ELR (cell line): ENCODE measurements around the gene PPP1R16B.
A peak's percentile ranks its signal among the peaks of the same experiment; 100 is the strongest.

ENCODE experiments used
- DNase-seq: peaks from one replicate; pipeline ENCODE4 v3.0.0-alpha.2; 2015; ENCODE audit warnings: low read depth

PPP1R16B gene

GRCh38 chr20:38877483-38877882, 72.0 kb downstream of the PPP1R16B start:
- no peak for DNase-seq

- DNase-seq: peak; percentile 35
Observed at GRCh38 chr20:38878866-38879265, 73.4 kb downstream of the PPP1R16B start.

GRCh38 chr20:38880952-38881735, 75.6 kb downstream of the PPP1R16B start:
- peak; percentile 9 for DNase-seq

GRCh38 chr20:38881806-38882440, 76.4 kb downstream of the PPP1R16B start:
- no peak for DNase-seq

- DNase-seq: no peak
Observed at GRCh38 chr20:38882600-38882999, 77.1 kb downstream of the PPP1R16B start.

- DNase-seq: peak; percentile 11
Observed at GRCh38 chr20:38883081-38883980, 77.8 kb downstream of the PPP1R16B start.

GRCh38 chr20:38883981-38884733, 78.7 kb downstream of the PPP1R16B start:
- DNase-seq: no peak

GRCh38 chr20:38885357-38885756, 79.9 kb downstream of the PPP1R16B start:
- DNase-seq: no peak

- DNase-seq: no peak
Observed at GRCh38 chr20:38888059-38888831, 82.7 kb downstream of the PPP1R16B start.

GRCh38 chr20:38889050-38889449, 83.6 kb downstream of the PPP1R16B start:
- no peak for DNase-seq

- DNase-seq: no peak
Observed at GRCh38 chr20:38889792-38890496, 84.4 kb downstream of the PPP1R16B start.

- DNase-seq: peak; percentile 40
Observed at GRCh38 chr20:38890497-38890818, 85.0 kb downstream of the PPP1R16B start.

GRCh38 chr20:38892091-38892981, 86.8 kb downstream of the PPP1R16B start:
- DNase-seq: no peak

- DNase-seq: no peak
Observed at GRCh38 chr20:38893056-38893564, 87.6 kb downstream of the PPP1R16B start.

GRCh38 chr20:38893565-38894090, 88.1 kb downstream of the PPP1R16B start:
- peak; percentile 67 for DNase-seq

- no peak for DNase-seq
Observed at GRCh38 chr20:38894091-38894847, 88.8 kb downstream of the PPP1R16B start.

- no peak for DNase-seq
Observed at GRCh38 chr20:38895098-38895949, 89.8 kb downstream of the PPP1R16B start.
